Measurements from ENCODE around the gene WDR46.

Gene WDR46

DNA sequence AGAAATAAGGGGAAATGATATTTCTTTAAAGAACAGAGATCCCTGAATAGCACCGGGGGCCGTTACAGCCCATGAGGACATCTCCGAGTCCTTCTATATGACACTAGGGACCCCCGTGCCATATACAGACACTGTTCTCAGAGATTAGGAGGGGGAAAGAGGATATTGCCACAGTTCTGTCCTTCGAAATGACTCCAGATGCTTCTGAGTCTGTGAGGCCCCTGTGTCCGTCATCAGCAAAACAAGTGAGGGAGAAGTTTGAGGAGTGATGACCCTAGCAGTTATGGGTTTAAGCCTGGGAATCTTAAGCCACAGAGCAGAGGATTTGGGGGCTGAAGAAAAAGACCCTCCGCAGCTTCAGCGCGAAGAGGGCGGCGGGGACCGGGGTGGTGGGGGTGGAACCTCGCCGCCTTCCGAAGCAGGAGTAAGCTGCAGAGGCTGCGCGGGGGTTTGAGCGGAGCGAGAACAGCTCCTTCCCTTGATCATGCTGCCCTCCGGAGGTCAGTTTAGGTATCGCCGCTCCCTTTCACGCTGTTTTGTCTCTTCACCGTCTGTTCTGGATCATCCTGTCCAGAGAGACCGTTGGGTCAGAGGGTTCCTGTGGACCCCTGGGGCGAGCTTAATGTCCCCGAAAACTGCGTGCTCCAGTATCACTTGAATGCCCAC lies 40.9 kb downstream of the WDR46 start:
- in situ Hi-C loops (cut with HindIII; ENCODE audit: low pct_ligation_motif_present, low pct_unique_long_range_greater_than_20kb, low sequenced_read_pairs), result no loop called here
- peak; percentile 83 for DNase-seq

DNA sequence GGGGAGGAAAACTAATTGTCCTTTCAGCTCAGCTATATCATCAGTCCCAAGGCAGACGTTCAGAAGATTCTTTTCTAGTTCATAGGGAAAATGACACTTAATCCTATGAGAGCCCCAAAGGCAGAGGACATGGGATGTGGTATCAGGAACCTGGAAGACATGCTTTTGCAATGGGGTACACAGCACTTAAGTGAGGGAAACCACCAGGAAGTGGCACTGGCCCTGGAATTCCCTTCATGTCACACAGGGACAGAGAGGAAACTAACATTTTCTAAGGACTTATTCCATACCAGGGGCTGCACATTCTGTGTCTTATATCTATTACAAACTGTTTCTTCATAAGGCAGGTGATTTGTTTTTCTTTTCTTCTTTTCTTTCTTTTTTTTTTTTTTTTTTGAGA lies 45.6 kb downstream of the WDR46 start:
- in situ Hi-C loops (cut with HindIII; ENCODE audit: low pct_ligation_motif_present, low pct_unique_long_range_greater_than_20kb, low sequenced_read_pairs), result no loop called here
- DNase-seq, result no peak

DNA sequence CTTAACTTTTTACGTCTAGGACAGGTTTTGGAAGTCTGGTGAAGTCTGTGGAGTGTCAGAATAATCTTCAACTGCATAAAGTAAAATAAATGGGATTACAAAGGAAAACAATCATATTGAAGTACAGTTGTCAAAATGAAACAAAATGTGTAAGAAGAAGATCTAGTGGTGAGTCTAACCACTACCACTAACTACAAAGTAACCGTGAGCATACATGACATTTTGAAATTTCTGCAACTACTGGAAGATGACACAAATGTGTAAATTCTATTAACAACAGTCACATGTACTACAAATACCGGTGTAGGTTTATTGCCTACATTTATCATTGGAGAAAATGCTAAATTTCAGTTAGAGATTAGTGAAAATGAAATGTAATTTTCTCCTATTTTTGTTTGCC lies 47.1 kb downstream of the WDR46 start:
- no peak for DNase-seq
- in situ Hi-C loops (cut with HindIII; ENCODE audit: low pct_ligation_motif_present, low pct_unique_long_range_greater_than_20kb, low sequenced_read_pairs), result no loop called here

DNA sequence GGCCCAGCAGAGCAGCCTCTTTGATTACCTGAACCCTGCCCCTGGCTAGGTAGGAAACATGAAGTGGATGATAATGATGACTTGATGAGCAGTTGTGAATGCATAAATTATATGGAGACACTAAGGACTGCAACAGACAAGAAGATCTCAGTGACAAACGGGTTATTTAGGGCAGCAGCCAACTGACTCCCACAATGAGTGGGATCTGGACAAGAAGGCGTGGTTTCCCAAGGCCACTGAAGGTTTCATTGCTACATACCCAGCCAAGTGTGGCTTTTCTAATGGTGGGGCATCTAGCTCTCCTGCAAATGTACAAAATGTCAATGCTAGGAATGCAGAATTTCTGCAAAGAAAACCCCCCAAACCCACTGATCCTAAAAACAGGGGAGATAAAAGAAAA lies 51.3 kb downstream of the WDR46 start:
- DNase-seq, result no peak
- in situ Hi-C loops (cut with HindIII; ENCODE audit: low pct_ligation_motif_present, low pct_unique_long_range_greater_than_20kb, low sequenced_read_pairs), result no loop called here

DNA sequence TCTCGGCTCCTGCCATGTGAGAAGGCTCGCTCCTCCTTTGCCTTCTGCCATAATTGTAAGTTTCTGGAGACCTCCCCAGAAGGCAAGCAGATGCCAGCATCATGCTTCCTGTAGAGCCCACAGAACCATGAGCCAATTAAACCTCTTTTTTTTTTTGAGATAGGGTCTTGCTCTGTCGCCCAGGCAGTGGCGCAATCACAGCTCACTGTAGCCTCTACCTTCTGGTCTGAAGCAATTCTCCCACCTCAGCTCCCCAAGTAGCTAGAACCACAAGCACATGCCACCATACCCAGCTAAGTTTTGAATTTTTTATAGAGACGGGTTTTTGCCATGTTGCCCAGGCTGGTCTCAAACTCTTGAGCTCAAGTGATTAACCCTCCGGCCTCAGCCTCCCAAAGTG lies 52.2 kb downstream of the WDR46 start:
- DNase-seq, result no peak
- in situ Hi-C loops (cut with HindIII; ENCODE audit: low pct_ligation_motif_present, low pct_unique_long_range_greater_than_20kb, low sequenced_read_pairs), result no loop called here

DNA sequence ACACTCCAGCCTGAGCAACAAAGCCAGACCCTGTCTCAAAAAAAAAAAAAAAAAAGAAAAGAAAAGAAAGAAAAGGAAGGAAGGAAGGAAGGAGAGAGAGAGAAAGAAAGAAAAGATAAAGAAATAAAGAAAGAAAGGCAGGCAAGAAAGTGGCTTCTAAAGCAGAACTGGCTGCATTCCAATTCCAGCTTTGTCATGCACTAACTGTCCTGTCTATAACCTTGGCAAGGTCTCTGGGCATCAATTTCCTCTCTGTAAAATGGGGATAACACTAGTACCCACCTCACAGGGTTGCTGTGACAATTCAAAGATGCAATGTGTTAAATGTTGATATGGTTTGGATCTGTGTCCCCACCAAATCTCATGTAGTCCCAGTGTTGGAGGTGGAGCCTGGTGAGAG lies 52.7 kb downstream of the WDR46 start:
- no peak for DNase-seq
- in situ Hi-C loops (cut with HindIII; ENCODE audit: low pct_ligation_motif_present, low pct_unique_long_range_greater_than_20kb, low sequenced_read_pairs), result no loop called here

DNA sequence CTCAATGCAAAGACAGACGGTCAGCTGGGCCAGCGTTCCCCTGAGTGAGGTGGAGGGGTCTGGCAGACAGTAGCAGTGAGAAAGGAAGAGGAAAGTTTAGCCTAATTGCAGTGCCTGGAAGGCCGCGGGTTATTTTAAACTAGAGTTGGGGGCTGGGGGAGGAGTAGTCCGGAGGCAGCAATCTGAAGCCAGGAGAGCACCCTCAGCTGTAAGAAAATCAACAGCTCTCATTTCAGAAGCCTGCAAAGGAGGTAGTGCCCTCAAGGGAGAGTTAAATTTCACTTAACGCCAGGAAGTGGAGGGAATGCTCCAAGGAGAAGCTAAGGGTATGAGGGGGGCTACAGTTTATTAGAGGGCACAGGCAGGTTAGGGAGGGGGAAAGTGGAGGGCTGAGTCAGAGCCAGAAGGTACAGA lies 53.8 kb downstream of the WDR46 start:
- in situ Hi-C loops (cut with HindIII; ENCODE audit: low pct_ligation_motif_present, low pct_unique_long_range_greater_than_20kb, low sequenced_read_pairs), result no loop called here
- DNase-seq, result no peak
